AG10803 (cell line): ENCODE results near the gene AMFR.

Experiments
- DNase-seq: peaks from one replicate; pipeline ENCODE4 v3.0.0; 2010; ENCODE audit warnings: low read depth
- H3K4me3 ChIP-seq: 2 replicates; pipeline ENCODE4 v1.5.1; 2011; ENCODE audit warnings: mild to moderate bottlenecking, low read length, control low read depth
- TF ChIP-seq, protein P1 (sequence below): conservative IDR thresholded peaks from 2 replicates; pipeline ENCODE4 v1.5.1; 2011; ENCODE audit warnings: mild to moderate bottlenecking, low read length, control low read depth, inconsistent platforms

AMFR gene

DNA sequence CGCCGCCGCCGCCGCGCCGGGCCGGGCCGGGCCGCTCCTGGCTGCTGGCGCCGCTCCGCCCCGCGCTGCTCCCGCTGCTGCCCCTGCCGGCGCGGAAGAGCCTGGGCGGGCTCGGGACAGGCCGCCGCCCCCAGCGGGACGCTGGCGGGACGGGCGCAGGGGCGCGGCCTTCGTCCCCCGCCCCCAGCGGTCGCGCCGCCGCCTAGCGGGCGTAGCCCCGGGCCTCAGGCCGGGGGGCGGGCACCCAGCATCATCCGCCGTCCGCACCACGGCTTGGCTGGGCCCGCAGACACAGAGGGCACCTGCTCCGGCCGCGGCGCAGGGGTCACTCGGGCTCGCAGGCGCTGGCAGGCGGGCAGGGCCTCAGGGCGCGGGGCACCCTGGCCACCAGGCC, at the start of gene AMFR:
AMFR (minus strand) TSS at position 107 of the 394 bp plus-strand sequence. CDS start 218 bp downstream, outside the sequence.
- peak within 1 kb of the TSS; percentile 76 for H3K4me3 ChIP-seq
- DNase-seq: peak; percentile 86
- TF ChIP-seq, protein P1, sequence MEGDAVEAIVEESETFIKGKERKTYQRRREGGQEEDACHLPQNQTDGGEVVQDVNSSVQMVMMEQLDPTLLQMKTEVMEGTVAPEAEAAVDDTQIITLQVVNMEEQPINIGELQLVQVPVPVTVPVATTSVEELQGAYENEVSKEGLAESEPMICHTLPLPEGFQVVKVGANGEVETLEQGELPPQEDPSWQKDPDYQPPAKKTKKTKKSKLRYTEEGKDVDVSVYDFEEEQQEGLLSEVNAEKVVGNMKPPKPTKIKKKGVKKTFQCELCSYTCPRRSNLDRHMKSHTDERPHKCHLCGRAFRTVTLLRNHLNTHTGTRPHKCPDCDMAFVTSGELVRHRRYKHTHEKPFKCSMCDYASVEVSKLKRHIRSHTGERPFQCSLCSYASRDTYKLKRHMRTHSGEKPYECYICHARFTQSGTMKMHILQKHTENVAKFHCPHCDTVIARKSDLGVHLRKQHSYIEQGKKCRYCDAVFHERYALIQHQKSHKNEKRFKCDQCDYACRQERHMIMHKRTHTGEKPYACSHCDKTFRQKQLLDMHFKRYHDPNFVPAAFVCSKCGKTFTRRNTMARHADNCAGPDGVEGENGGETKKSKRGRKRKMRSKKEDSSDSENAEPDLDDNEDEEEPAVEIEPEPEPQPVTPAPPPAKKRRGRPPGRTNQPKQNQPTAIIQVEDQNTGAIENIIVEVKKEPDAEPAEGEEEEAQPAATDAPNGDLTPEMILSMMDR: no peak

DNA sequence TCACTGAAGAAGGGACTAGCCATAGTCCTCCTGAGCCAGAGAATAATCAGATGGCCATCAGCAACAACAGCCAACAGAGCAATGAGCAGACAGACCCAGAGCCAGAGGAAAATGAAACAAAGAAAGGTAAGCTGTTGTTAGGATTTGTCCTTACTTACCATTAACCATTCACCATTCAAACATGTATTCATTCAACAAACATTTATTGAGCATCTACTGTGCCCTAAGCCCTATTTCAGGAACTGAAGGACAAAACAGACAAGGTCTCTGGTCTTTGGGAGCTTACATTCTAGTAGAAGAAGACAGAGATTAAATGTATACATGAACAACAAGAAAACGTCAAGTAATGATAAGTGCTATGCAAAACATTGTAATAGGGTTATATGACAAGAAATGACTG, 45.3 kb upstream of the AMFR start:
- TF ChIP-seq, protein P1: no peak
- H3K4me3 ChIP-seq: no peak overlapping the region

DNA sequence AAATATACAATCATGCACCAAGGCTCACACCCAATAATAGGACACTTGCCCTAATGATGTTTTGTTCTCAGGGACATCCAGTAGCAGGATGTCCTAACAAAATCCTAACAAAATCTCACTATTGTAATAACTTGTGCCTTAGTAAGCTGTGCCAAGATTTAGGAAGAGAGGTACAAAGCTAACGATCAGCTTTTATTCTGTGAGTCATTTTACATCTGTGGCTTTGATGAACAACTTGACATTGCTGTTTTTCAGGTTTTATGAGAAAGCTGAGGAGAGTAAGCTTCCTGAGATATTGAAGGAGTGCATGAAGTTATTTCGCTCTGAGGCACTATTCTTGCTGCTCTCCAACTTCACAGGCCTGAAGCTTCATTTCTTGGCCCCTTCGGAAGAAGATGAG, 44.9 kb upstream of the AMFR start:
- no peak for DNase-seq
- H3K4me3 ChIP-seq: no peak overlapping the region
- TF ChIP-seq, protein P1: no peak

More for the DNA sequence above, 45.3 kb upstream of the AMFR start:
- DNase-seq: no peak

DNA sequence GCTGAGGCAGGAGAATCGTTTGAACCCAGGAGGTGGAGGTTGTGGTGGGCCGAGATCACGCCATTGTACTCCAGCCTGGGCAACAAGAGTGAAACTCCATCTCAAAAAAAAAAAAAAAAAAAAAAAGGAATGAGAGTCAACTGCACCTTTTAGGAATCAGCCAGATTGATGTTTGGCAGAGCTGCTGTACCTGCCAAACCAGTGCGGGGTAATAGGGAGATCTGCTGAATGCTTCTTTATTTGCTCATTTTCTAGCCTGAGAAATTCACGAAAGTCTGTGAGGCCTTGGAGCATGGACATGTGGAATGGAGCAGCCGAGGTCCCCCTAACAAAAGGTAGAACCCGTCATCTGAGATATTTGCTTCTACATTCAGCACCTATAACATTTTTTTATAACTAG, 44.4 kb upstream of the AMFR start:
- TF ChIP-seq, protein P1: no peak
- no peak overlapping the region for H3K4me3 ChIP-seq
- DNase-seq: no peak

DNA sequence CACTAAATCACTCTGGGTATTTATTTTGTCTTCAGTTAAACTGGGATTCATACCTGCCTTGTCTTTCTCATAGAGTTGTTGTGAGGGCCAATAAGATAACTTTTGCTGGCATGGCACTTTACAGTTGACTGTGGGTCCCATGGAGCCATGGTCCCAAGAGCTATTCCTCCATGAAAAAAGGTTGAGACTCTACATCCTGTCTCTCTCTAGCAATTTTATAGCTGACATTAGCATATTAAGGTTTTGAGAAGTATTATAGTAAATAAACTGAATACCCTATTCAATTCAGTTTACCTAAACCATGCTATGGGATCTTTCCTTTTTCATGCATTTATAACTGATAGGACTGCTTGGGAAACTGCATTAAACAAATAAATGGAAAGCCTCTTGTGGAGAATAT, 43.5 kb upstream of the AMFR start:
- TF ChIP-seq, protein P1: no peak
- no peak overlapping the region for H3K4me3 ChIP-seq
- no peak for DNase-seq

DNA sequence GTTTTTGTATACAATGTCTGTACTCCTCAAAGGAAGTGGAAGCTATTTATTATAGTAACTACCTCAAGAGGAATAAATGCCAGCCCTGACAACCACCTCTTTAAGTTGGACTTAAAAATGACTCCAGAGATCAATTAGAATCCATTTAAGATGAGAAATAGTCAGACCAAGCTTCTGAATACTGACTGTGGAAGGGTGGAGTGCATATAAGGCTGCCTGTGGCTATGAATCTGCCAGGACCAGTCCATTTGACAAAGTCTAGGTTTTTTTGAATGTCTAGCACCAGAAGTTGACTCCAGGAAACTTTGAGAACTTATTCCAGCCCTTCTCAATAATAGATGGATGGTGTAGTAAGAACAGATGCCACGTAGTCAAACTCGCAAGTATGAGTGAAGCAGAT, 41.0 kb upstream of the AMFR start:
- TF ChIP-seq, protein P1: no peak
- H3K4me3 ChIP-seq: no peak overlapping the region
- no peak for DNase-seq

DNA sequence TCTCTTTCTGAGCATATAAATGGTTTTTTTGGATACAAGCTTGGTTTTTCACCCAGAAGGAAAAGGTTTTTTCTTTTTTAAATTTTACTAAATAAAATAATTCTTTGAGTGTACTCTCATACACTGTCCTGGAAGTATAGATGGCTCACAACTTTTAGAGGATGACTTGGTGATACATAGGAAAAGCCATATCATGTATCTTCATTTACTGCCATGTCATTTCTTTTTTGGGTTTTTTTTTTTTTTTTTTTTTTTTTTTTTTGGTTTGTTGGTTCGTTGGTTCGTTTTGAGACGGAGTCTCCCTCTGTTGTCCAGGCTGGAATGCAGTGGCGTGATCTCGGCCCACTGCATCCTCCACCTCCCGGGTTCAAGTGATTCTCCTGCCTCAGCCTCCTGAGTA, 37.8 kb upstream of the AMFR start:
- DNase-seq: no peak
- TF ChIP-seq, protein P1: no peak

More for the DNA sequence above, 37.8 kb upstream of the AMFR start:
- H3K4me3 ChIP-seq: no peak overlapping the region
